Measurements from ENCODE around the gene ZC3H18. TPM values are rescaled to one million over a fixed set of nuclear protein-coding genes. Genes with fewer than 3 reads are reported as not detected.

The ZC3H18 gene
- total and polyA plus RNA-seq, 2 experiments from 2014 or later, result 30.0 to 40.7 TPM

- H3K4me3 Mint-ChIP-seq, result no peak overlapping the region
- no peak overlapping the region for H2AFZ ChIP-seq
- H3K4me2 ChIP-seq, result no peak overlapping the region
- H3K4me1 ChIP-seq (ENCODE audit: insufficient read depth), result no peaks in the 10 kb centered on the region
- peaks cover 8% of the 10 kb centered on the region for H3K27me3 Mint-ChIP-seq (ENCODE audit: insufficient read depth, low read depth, poor library complexity)
- H3K36me3 Mint-ChIP-seq (ENCODE audit: low read depth), result peaks cover 48% of the 10 kb centered on the region
- no peaks in the 10 kb centered on the region for H3K9me3 Mint-ChIP-seq
- DNase-seq (ENCODE audit: low spot score) (no peak), ATAC-seq (no peak)
- peaks cover 20% of the 10 kb centered on the region for H3K4me1 Mint-ChIP-seq
- TF ChIP-seq ZNF331 (CRISPR knock-in tag; IDR thresholded peaks at IDR 0.05; ENCODE audit: low read depth) (no peak), JUNB (IDR thresholded peaks at IDR 0.05; ENCODE audit: unreplicated experiment) (no peak)
- TF ChIP-seq, protein P1, sequence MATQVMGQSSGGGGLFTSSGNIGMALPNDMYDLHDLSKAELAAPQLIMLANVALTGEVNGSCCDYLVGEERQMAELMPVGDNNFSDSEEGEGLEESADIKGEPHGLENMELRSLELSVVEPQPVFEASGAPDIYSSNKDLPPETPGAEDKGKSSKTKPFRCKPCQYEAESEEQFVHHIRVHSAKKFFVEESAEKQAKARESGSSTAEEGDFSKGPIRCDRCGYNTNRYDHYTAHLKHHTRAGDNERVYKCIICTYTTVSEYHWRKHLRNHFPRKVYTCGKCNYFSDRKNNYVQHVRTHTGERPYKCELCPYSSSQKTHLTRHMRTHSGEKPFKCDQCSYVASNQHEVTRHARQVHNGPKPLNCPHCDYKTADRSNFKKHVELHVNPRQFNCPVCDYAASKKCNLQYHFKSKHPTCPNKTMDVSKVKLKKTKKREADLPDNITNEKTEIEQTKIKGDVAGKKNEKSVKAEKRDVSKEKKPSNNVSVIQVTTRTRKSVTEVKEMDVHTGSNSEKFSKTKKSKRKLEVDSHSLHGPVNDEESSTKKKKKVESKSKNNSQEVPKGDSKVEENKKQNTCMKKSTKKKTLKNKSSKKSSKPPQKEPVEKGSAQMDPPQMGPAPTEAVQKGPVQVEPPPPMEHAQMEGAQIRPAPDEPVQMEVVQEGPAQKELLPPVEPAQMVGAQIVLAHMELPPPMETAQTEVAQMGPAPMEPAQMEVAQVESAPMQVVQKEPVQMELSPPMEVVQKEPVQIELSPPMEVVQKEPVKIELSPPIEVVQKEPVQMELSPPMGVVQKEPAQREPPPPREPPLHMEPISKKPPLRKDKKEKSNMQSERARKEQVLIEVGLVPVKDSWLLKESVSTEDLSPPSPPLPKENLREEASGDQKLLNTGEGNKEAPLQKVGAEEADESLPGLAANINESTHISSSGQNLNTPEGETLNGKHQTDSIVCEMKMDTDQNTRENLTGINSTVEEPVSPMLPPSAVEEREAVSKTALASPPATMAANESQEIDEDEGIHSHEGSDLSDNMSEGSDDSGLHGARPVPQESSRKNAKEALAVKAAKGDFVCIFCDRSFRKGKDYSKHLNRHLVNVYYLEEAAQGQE (IDR thresholded peaks at IDR 0.05; ENCODE audit: unreplicated experiment), result no peak
- H3K9me2 ChIP-seq (ENCODE audit: insufficient read depth), result no peaks in the 10 kb centered on the region
- H3K27ac Mint-ChIP-seq, result no peak overlapping the region
- peaks cover 26% of the 10 kb centered on the region for H3K79me2 ChIP-seq (replicated peaks; ENCODE audit: insufficient read depth)
- H3K27ac ChIP-seq (ENCODE audit: low read depth), result no peak overlapping the region
- H3K36me3 ChIP-seq (ENCODE audit: insufficient read depth), result no peaks in the 10 kb centered on the region; the same call in 1 of the 2 replicates
- no peaks in the 10 kb centered on the region; the same call in 1 of the 2 replicates for H3F3A ChIP-seq (replicated peaks; ENCODE audit: low read depth)
- no peak overlapping the region for H3K4me3 ChIP-seq
- H4K20me1 ChIP-seq (replicated peaks; ENCODE audit: insufficient read depth), result peaks cover 15% of the 10 kb centered on the region
- H3K27me3 ChIP-seq (ENCODE audit: insufficient read depth), result no peaks in the 10 kb centered on the region
Observed at GRCh38 chr16:88622866-88623265, 52.7 kb downstream of the ZC3H18 start.

- H3K36me3 ChIP-seq (ENCODE audit: insufficient read depth), result no peaks in the 10 kb centered on the region; the same call in 1 of the 2 replicates
- peaks cover 9% of the 10 kb centered on the region for H3K27me3 Mint-ChIP-seq (ENCODE audit: insufficient read depth, low read depth, poor library complexity)
- no peak overlapping the region for H3K4me2 ChIP-seq
- no peaks in the 10 kb centered on the region for H3K9me3 Mint-ChIP-seq
- H3F3A ChIP-seq (replicated peaks; ENCODE audit: low read depth), result no peaks in the 10 kb centered on the region; the same call in 1 of the 2 replicates
- H4K20me1 ChIP-seq (replicated peaks; ENCODE audit: insufficient read depth), result peaks cover 10% of the 10 kb centered on the region
- H2AFZ ChIP-seq, result no peak overlapping the region
- DNase-seq (ENCODE audit: low spot score) (no peak), ATAC-seq (no peak)
- H3K4me3 Mint-ChIP-seq, result no peak overlapping the region
- no peak overlapping the region for H3K4me3 ChIP-seq
- H3K79me2 ChIP-seq (replicated peaks; ENCODE audit: insufficient read depth), result peaks cover 16% of the 10 kb centered on the region; the same call in 1 of the 2 replicates
- no peaks in the 10 kb centered on the region for H3K9me2 ChIP-seq (ENCODE audit: insufficient read depth)
- no peaks in the 10 kb centered on the region for H3K27me3 ChIP-seq (ENCODE audit: insufficient read depth)
- H3K36me3 Mint-ChIP-seq (ENCODE audit: low read depth), result peaks cover 46% of the 10 kb centered on the region
- no peaks in the 10 kb centered on the region; the same call in 1 of the 2 replicates for H3K4me1 ChIP-seq (ENCODE audit: insufficient read depth)
- H3K4me1 Mint-ChIP-seq, result peaks cover 16% of the 10 kb centered on the region
- no peak overlapping the region for H3K27ac ChIP-seq (ENCODE audit: low read depth)
- H3K27ac Mint-ChIP-seq, result no peak overlapping the region
- no peak for TF ChIP-seq STAT1 (IDR thresholded peaks at IDR 0.05; ENCODE audit: unreplicated experiment)
- no peak for TF ChIP-seq JUNB (IDR thresholded peaks at IDR 0.05; ENCODE audit: unreplicated experiment)
- no peak for TF ChIP-seq EZH2 (IDR thresholded peaks at IDR 0.05; ENCODE audit: low read depth, unreplicated experiment)
- TF ChIP-seq, protein P2, sequence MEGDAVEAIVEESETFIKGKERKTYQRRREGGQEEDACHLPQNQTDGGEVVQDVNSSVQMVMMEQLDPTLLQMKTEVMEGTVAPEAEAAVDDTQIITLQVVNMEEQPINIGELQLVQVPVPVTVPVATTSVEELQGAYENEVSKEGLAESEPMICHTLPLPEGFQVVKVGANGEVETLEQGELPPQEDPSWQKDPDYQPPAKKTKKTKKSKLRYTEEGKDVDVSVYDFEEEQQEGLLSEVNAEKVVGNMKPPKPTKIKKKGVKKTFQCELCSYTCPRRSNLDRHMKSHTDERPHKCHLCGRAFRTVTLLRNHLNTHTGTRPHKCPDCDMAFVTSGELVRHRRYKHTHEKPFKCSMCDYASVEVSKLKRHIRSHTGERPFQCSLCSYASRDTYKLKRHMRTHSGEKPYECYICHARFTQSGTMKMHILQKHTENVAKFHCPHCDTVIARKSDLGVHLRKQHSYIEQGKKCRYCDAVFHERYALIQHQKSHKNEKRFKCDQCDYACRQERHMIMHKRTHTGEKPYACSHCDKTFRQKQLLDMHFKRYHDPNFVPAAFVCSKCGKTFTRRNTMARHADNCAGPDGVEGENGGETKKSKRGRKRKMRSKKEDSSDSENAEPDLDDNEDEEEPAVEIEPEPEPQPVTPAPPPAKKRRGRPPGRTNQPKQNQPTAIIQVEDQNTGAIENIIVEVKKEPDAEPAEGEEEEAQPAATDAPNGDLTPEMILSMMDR (conservative IDR thresholded peaks at IDR 0.05; ENCODE audit: low read depth in 2 of 2), result no peak
- TF ChIP-seq, protein P3, sequence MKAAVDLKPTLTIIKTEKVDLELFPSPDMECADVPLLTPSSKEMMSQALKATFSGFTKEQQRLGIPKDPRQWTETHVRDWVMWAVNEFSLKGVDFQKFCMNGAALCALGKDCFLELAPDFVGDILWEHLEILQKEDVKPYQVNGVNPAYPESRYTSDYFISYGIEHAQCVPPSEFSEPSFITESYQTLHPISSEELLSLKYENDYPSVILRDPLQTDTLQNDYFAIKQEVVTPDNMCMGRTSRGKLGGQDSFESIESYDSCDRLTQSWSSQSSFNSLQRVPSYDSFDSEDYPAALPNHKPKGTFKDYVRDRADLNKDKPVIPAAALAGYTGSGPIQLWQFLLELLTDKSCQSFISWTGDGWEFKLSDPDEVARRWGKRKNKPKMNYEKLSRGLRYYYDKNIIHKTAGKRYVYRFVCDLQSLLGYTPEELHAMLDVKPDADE (IDR thresholded peaks at IDR 0.05), result no peak
- TF ChIP-seq EZH2phosphoT487 (IDR thresholded peaks at IDR 0.05; ENCODE audit: unreplicated experiment), result no peak
- no peak for TF ChIP-seq POLR2AphosphoS5 (IDR thresholded peaks at IDR 0.05; ENCODE audit: low read depth)
- TF ChIP-seq, protein P1 (IDR thresholded peaks at IDR 0.05; ENCODE audit: unreplicated experiment), result no peak
- TF ChIP-seq CREB1 (CRISPR knock-in tag; IDR thresholded peaks at IDR 0.05; ENCODE audit: low read depth), result no peak
Observed at GRCh38 chr16:88623858-88624257, 53.7 kb downstream of the ZC3H18 start.
